Fibroblast of upper back skin (primary cell): ENCODE measurements around the gene CD93.

Experiments used
- DNase-seq: peaks from one replicate; pipeline ENCODE4 v3.0.0-alpha.2; 2013

Gene CD93, protein sequence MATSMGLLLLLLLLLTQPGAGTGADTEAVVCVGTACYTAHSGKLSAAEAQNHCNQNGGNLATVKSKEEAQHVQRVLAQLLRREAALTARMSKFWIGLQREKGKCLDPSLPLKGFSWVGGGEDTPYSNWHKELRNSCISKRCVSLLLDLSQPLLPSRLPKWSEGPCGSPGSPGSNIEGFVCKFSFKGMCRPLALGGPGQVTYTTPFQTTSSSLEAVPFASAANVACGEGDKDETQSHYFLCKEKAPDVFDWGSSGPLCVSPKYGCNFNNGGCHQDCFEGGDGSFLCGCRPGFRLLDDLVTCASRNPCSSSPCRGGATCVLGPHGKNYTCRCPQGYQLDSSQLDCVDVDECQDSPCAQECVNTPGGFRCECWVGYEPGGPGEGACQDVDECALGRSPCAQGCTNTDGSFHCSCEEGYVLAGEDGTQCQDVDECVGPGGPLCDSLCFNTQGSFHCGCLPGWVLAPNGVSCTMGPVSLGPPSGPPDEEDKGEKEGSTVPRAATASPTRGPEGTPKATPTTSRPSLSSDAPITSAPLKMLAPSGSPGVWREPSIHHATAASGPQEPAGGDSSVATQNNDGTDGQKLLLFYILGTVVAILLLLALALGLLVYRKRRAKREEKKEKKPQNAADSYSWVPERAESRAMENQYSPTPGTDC

DNA sequence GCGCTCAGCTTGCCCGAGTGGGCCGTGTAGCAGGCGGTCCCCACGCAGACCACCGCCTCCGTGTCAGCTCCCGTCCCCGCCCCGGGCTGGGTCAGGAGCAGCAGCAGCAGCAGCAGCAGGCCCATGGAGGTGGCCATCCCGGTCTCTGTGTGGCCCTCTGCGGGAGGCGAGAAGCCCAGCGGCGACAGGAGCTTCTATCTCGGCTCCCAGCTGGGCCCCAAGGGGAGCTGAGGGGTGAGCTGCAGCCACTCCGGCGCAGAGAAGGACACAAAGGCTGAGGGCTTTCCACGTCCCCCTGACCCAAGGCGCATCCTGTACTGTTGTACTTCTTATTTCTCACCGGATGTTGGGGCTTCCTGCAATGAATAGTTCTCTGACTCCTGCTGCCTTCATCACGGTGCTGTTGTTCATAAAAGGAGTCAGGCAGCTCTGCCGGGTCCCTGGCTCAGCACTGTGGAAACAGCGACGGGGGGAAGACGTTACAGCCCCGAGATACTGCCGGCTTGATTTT is at the start of gene CD93:
TSS of gene CD93 (minus strand) at position 269 of the 511 bp plus-strand sequence. CDS start at position 137, 132 bp downstream.
- DNase-seq = peak; percentile 32

DNA sequence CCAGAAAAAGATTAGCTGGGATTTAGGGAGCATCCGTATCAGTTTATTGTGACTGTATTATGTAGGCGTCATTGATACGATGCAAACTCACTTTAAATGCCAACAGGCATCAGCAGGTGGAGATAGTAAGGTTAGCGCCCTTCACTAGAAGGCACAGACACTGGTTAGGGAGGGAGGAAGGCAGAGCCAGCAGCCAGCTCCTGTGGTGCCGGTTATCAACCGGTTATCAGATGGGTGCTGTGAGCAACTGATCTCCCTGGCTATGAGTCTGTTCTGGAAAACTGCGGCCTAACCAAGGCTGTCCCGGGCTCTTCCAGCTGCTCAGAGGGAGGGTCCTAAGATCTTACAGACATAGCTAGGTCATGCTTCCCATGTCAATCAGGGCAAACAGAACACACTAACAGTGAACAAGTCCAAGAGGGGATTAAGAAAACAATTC is 47.5 kb upstream of the CD93 start:
- DNase-seq = no peak

DNA sequence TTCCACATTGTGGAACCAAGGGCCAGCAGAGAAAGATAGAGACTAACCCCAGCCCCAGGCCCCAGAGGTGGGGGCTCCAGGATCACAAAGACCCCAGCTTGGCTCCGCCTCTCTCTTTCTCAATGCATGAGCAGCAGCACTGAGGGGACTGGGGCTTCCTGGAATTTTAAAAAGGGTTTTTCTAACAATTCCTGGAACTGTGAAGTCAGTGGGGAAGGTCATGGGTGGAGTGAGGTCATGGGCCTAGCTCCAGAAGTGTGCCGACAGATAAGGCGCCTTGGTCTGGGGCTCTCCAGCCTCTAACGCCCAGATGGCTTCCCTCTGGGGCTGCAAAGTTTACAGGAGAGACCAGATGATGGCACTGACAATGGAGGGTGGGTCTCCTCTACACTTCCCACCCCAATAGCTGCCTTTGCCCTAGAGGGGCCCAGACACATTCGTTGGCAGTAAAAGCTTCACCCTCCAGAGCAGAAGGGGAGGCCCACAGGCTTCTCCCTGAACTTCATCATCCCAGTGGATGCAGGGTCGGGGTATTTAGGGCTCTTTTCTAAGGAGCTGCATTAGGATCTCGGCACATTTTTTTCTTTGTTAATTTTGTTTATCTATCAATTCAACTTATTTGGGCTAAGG is 46.9 kb upstream of the CD93 start:
- no peak for DNase-seq

DNA sequence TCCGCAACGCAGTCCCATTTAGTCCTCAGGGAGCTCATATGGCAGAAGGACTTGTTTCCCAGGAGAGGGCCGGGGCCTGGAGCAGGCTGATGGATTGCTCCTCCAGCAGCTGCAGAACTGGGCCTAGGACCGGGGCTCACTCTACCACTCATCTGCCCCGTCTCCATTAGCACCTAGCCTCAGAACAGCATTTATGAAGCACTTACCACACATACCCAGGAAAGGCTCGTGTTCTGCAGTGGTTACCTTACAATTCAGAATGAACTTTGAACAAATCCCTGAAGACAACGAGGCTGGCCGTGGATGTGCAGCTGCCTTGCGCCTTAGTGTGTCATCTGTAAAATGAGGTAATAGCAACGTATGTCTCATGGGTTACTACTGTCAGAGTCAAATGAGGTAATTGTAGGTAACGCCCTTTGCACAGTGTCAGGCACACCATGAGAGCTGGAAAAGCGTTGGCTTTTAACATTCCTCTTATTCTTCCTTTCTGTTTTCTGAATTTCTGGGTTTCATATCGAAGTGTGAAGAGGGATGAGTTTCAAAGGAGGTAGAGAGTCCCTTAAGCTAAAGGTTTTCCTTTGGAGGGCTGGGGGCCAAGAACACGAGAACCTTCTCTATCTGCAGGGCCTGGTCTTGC is 46.3 kb upstream of the CD93 start:
- DNase-seq = no peak

DNA sequence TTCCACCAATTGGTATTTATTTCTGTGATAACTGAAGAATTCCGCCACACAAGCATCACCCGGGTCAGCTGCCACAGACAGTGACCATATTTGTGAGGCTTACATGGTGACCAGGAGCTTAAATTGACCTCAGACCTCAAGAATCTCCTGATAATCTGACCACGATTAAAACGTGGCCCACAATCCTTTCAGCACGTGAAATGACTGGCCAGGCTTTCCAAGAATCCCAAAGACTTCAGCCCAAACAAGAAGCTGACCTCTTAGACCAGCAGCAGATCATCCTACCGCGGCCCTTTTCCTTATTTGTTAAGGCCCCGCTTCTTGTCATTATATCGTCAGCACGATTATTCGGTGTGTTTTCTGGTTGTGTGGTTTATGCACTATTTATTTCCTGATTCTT is 45.6 kb upstream of the CD93 start:
- DNase-seq = no peak

DNA sequence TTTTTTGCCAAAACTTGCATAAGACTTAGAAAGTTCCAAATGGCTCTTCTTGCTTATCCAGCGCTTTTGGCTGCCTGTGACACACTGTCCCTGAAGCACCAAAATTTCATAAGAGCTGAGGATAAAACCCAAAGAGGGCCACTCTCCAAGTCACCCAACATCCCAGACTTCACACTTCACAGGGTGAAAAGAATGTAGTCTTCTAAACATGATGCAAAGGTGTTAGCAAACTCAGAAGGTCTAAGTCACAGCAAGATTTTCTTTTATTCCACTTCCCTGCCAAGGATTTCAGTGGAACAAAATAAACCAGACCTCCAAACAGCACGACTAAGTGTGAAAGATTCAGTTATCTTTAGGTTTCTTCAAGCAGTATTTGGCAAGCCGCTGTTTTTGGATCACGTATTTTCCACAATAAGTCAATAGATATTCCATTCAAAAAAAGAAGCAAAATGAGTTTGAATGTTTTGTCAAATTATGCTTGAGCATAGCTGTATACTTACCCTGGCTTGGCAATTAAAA is 44.6 kb upstream of the CD93 start:
- no peak for DNase-seq

DNA sequence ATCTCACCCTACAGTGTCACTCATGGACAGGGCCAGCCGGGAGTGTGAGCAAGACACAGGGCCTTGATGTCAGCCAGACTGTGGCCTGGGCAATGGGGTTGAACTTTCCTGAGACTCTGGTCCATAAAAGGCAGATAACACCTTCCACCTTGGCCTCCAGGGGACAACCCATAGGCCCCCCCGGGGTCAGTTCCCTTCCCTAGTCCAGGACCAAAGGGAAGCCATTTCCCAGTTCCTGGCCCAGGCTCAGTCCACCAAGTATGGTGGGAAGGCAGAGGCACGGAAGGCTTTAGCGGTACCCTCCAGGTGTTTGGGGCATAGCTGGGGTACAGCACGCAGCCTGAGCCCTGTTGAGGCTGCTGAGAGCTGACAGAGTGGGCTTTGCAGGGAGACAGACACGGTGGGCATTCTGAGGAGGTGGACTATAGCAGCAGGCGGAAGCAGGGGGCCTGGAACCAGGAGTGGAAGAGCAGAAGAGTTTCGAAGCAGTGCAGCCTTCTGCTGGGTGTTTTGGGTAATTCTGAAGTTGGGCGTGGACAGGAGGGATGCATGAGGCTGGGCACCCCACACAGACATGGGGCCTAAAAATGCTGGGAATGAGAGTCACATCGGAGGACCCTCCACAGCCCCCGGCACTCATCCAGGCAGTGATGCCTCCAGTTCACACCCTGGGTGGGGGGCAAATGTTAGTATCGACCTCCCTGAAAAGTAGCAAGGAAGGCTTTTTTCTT is 43.9 kb upstream of the CD93 start:
- no peak for DNase-seq

DNA sequence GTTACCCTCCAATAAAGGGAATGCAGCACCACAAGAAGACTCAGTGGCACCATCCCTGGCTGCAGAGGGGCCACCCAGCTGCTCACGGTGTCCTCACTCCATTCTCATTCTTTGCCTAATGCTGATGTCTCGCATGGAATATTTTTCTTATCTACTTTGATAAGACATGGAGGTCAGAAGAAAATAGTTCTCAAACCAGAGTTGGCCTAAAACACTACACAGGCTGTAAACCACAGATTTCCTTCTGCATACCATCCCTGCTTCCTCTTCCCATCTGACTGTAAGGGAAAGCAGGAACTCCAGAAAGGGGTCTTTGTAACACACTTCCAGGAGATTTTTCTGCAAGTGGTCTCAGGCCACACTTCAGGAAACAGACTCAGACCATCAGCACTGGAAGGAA is 43.1 kb upstream of the CD93 start:
- DNase-seq = no peak

DNA sequence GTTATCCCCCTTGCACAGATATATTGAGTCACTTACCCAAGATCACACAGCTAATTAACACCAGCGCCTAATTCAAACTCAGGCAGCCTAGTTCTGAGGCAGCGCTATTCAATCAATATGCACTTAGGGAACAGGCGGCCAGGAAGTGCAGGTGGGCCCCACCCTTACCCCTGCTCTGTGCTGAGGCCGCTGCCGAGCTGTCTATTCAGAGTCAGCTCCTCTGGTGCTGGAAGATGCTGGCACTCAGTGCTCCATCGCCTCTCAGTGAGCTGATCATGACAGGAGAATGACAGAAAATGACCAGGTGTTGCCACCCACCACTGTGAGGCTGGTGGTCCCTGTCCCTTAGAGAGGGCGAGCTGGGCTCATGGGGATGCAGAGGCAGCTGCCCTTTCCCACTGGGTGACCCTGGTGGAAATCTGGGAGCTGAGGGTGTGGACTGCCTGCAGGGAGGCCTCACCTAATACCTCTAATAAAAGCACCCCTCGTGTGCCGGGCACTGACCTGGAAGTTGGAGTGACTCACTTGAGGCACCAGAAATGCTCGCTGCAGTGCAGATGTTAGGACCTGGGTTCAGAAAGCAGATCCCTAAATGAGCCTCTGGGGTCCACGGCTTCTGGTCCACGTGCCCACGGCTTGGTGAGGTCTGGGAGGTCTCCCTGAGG is 42.5 kb upstream of the CD93 start:
- no peak for DNase-seq

DNA sequence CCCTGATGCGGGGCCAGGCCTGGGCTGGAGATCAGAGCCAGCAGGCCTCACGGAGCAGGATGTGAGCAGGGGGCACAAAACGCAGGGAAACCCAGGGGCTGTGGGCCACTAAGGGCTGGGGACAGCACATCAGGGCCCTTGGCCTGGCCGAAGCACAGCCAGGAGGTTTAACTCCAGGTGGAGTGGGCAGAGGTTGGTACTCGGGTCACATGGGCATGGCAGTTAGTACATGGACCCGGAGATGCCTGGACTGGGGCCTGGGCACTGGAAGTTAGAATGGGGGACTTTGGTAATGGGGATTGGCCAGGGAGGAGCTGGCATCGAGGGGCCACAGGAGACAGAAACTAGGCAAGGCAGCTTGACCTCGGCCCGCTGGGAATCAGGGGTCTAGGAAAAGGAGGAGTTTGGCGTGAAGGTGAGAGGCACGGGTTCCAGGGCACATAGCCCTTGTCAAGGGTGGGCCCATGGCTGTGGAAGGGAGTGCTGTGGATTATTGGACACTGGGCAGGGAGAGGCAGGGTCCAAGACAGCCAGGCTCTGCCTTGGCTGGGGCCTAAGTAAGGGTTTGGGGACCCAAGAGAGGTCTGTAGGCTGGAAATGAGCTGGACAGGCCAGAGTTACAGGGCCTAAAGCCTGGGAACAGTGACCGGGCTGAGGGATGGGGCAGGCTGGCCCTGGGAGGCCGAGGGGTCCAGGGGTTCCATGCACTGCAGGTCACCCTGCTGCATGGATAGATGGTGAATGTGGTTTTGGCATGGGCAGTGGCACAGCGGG is 41.6 kb upstream of the CD93 start:
- DNase-seq = no peak

DNA sequence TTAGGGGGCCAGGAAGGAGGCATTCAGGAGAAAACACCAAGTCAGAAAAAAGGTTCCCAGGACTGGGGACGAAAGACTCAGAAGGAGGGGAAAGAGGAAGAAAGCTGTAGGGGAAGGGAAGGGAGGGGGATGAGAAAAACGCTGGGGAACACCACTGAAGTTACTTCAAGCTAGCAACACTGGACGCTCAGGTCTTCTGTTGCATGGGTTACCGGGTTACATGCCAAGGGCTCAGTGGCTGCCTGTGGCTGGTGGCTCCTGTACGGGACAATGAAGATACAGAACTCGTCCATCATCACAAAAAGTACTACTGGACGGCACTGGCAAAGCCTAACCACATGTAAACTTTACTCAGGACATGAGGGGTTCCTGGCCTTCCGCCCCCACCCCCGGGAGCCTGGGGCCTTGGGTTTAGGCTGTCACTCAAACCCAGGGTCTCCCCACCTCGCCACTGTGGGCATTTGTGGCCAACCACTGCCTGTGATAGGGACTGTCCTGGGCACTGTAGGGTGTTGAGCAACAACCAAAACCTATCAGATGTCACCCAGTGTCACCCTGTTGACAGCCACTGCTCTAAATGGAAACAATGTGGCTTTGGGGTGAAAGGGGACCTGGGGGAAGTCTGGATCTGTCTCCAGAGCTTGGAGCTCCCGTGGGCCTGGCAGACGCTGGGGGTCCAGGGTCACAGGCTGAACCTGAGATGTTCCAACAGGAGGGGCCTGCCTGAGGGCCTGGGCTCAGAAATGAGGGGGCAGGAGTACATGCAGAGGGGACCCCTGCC is 40.3 kb upstream of the CD93 start:
- no peak for DNase-seq

DNA sequence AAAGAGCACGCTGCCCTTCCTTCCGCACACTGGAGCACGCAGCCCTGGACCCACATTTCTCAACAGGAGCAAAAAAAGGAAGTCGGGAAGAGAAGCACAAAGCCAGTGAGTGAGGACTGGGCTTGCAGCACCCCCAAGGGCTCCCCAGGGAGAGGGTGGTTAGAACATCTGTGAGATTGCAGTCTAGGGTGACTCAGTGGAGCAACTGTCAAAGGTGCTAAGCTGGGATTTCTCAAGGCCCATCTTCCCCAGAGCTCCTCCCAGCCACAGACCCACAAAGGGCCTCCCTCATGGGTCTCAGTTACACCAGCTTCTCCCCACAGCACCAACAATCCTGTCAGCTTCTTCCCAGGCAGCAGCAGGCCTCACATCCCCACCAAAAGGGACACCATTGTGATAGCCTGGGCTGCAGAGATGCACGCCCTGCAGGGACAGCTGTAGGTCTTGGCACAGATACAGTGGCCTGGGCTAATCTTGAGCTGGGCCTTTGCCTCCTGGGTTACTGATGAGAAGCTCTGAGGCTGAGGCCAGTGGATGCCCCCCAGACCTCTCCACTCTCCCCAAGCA is 39.6 kb upstream of the CD93 start:
- DNase-seq = peak; percentile 77

DNA sequence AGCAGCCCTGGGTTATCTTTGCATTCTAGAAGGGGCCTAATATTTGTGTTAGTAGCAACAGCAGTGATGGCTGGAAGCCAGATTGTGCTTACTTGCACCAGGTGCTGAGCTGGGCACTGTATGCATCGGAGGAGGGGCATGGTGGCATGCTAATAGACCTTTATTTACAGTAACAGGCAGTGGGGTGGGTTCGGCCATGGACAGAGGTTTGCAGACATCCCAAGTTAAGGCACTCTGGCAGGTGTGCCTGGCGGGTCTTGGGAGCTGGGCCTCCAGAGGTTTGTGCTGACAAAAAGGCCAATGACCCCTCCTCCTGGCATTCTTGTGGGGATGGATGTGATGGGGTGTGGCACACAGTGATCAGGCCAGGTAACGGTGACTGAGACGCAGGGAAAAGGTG is 39.0 kb upstream of the CD93 start:
- no peak for DNase-seq

DNA sequence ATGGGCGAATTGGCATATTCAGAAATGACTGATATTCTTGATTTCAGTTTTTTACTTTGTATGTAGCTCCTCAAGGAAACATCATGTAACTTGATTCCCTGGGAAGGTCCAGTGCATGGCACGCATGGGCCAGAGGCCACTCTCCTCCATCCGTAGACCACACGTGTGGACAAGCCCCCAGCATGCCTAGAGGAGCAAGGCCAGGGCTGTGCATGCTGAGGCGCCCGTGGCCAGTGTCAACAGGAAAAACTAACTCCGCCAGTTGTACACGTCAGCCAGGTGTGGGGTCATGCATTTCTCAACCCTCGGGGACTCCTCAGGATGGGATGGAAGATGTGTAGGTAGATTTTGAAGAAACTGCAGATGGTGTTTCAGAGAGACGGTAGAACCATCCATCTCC is 37.8 kb upstream of the CD93 start:
- DNase-seq = no peak

DNA sequence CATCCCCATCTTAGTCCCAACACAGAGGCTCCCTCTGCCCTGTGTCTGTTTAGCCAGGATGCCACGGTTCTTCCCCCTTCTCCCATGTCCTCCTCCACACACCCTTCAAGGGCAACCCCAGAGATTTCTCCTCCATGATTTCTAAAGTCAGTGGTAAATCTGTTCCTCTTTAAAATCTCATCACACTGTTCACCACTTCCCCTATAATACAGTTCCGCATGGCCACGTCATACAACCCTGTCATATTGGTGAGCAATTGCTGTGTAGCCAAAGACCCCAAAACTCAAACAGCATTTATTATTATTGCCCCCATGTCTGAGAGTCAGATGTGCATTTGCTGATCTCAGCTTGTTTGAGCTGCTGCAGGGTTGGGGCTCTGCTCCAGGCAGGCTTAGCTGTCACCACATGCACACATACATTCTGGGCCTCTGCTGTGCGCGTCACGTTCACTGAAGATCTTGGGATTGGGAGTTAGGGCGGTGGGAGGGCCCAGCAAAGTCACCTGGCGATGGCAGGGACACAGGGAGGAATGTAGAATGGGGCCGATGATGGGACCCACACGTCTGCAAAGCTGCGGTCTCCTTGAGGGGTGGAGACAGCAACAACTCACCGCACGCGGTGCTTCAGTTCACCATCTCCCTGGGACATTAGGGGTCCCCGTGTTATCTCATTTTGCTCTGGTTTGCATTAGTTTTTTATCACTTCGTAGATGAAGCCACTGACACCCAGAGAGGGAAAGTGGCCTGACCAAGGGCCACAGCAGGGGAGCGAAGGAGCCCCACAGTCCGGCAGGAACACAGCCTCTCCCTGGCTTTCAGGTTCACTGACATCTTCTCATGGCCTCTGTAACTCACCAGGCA is 36.9 kb upstream of the CD93 start:
- no peak for DNase-seq

DNA sequence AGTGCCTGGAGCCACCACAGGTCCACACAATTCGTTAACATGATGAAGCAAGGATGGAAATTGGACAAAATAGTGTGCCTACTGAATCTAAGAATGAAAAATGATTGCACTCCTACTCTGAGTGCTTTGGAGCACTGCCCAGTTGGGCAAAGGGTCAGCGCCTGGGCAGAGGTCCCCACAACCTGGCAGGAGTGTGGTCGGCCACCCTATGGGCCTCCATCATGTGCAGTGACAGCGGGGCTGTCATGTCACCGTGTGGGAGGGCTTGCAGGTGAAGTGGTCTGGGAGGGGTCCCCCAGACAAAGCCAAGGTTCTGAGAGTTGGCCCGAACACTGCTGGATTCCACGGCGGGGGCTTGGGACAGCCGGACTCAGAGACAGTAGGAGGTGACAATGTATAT is 36.2 kb upstream of the CD93 start:
- no peak for DNase-seq

DNA sequence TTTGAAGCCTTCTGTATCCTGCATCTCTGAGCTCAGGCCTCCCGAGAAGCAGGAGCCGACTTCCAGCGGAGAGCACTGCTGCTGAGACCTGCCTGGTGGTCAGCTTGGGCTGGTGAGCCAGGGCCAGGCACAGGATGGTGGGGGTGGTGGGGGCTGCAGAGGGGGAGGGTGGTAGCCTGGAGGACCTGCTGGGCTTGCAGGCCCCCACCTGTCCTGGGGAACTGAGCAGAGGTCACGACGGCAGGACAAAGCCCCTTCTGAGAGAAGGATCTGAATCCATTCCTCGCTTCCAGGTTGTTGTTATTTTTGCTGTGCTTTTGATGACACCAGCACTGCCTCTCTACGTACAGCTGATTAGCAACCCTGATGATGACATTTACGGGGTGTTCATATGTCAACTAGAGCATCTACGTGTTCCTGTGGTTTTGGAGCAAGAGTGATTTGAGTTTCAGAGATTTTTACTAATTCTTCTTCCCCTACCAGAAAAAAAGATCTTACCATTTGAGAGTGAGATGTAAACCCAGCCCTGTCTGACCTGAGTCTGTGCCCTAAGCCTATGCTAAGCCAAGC is 35.7 kb upstream of the CD93 start:
- no peak for DNase-seq
